H1 (cell line): ENCODE results near the gene SPACA5B. TPM values are rescaled to one million over a fixed set of nuclear protein-coding genes. Genes with fewer than 3 reads are reported as not detected.

Source experiments
- HDAC6 ChIP-seq: IDR thresholded peaks from one replicate; pipeline ENCODE4 v1.7.1; 2012; ENCODE audit warnings: low read depth, mild to moderate bottlenecking, inconsistent platforms, low read length, moderate library complexity
- NRF1 ChIP-seq: IDR thresholded peaks from 2 replicates; pipeline ENCODE4 v1.6.1; 2011; ENCODE audit warnings: mild to moderate bottlenecking, low read depth, low read length, improper control_type of control experiment
- RNF2 ChIP-seq: fragments of 200-900, 300-1000 bp; sonication (generic); IDR thresholded peaks from 2 replicates; pipeline ENCODE4 v1.7.1; 2016; ENCODE audit warnings: borderline replicate concordance, low read depth, mild to moderate bottlenecking, antibody characterized with exemption, low read length; ENCODE audit not compliant: poor library complexity, severe bottlenecking; ENCODE audit errors: missing control alignments
- polyA plus RNA-seq, 7 experiments: library from polyadenylated mRNA; depleted of rRNA in 3 of 7; stranded (reverse) in 5 of 7; unstranded in 2 of 7; fragments of >200 nt in 5 of 7; fragments of 200-250 nt in 2 of 7; gene quantifications; 1 replicate in 5 of 7; 2 replicates in 1 of 7; 4 replicates in 1 of 7; pipeline versions ENCODE4 v1.2.1 to v1.2.3, GENCODE V29; 2011 to 2013; ENCODE audit warnings: missing spikeins in 2 of 7, mixed read lengths in 2 of 7
- total RNA-seq: library from RNA; stranded (reverse); fragmentation: NEBNext Ultra II Directional; extraction: Animal tissue kit (Norgen Biotek cat#: 25700); gene quantifications from 2 replicates; pipeline ENCODE4 v1.2.1, GENCODE V29; 2021

The SPACA5B gene
- total and polyA plus RNA-seq, 2 of the 8 experiments (the other 6 are each of a cell fraction or from before 2014, with no cell fraction given), result not detected

GRCh38 chrX:48083706-48084105 is 46.7 kb upstream of the SPACA5B start (continued):
- no peak for TF ChIP-seq HDAC6
- TF ChIP-seq NRF1, result no peak
- TF ChIP-seq RNF2, result no peak
- TF ChIP-seq, all 59 proteins: peak for 0
